ENCODE measurements around the gene NUPR1. TPM values are rescaled to one million over a fixed set of nuclear protein-coding genes. Genes with fewer than 3 reads are reported as not detected.

The NUPR1 gene
- 13.3 to 20.6 TPM (median 15.0 TPM) in 5 replicates for total RNA-seq (2022; extraction: Qiagen RNA extraction; ENCODE audit: low read depth)

GRCh38 chr16:28538733-28539596 is at the start of gene NUPR1:
TSS of gene NUPR1 (minus strand) at chr16:28538974. CDS start at chr16:28538907, 67 bp downstream.

GRCh38 chr16:28553776-28554633 is 15.2 kb upstream of the NUPR1 start, which contains the start of gene SGF29:
TSS of gene SGF29 (plus strand) at chr16:28553920. CDS start at chr16:28581070, 27,150 bp downstream.

GRCh38 chr16:28494121-28494851 is 44.5 kb downstream of the NUPR1 start, which contains the start of gene APOBR:
TSS of gene APOBR (plus strand) at chr16:28494643. CDS start at chr16:28494682, 39 bp downstream.

GRCh38 chr16:28491970-28492474 is 46.8 kb downstream of the NUPR1 start, which contains the start of gene CLN3:
TSS of gene CLN3 (minus strand) at chr16:28492074. CDS start at chr16:28491759, 315 bp downstream.

Other genes with a start within 250 kb of the NUPR1 start
- gene SBK1, start 246.4 kb downstream of the NUPR1 start, total RNA-seq (2022; extraction: Qiagen RNA extraction; ENCODE audit: low read depth) = 0.22 to 0.38 TPM (median 0.32 TPM) in 5 replicates
- gene NPIPB6, start 175.5 kb downstream of the NUPR1 start, total RNA-seq (2022; extraction: Qiagen RNA extraction; ENCODE audit: low read depth) = 1.3 to 3.3 TPM (median 2.1 TPM) in 5 replicates
- gene EIF3CL, start 135.1 kb downstream of the NUPR1 start, total RNA-seq (2022; extraction: Qiagen RNA extraction; ENCODE audit: low read depth) = 58.9 to 106 TPM (median 63.8 TPM) in 5 replicates
- 0.13 to 0.39 TPM (median 0.18 TPM) in 3 of 5 replicates, not detected in the others for gene NPIPB7, start 66.6 kb downstream of the NUPR1 start, total RNA-seq (2022; extraction: Qiagen RNA extraction; ENCODE audit: low read depth)
- gene CLN3, start 46.9 kb downstream of the NUPR1 start, total RNA-seq (2022; extraction: Qiagen RNA extraction; ENCODE audit: low read depth) = 23.1 to 38.3 TPM (median 29.5 TPM) in 5 replicates
- 0.03 to 0.07 TPM (median 0.03 TPM) in 3 of 5 replicates, not detected in the others for gene APOBR, start 44.3 kb downstream of the NUPR1 start, total RNA-seq (2022; extraction: Qiagen RNA extraction; ENCODE audit: low read depth)
- not detected in 5 replicates for gene IL27, start 32.1 kb downstream of the NUPR1 start, total RNA-seq (2022; extraction: Qiagen RNA extraction; ENCODE audit: low read depth)
- gene SGF29, start 14.9 kb upstream of the NUPR1 start, total RNA-seq (2022; extraction: Qiagen RNA extraction; ENCODE audit: low read depth) = 20.3 to 24.7 TPM (median 21.8 TPM) in 5 replicates
- gene SULT1A2, start 58.1 kb upstream of the NUPR1 start, total RNA-seq (2022; extraction: Qiagen RNA extraction; ENCODE audit: low read depth) = 0.07 TPM in 1 of 5 replicates, not detected in the others
- gene SULT1A1, start 71.1 kb upstream of the NUPR1 start, total RNA-seq (2022; extraction: Qiagen RNA extraction; ENCODE audit: low read depth) = 5.0 to 5.5 TPM (median 5.3 TPM) in 5 replicates
- 0.49 to 0.97 TPM in 2 of 5 replicates, not detected in the others for gene NPIPB8, start 99.1 kb upstream of the NUPR1 start, total RNA-seq (2022; extraction: Qiagen RNA extraction; ENCODE audit: low read depth)
- 207 to 397 TPM (median 358 TPM) in 5 replicates for gene EIF3C, start 172.5 kb upstream of the NUPR1 start, total RNA-seq (2022; extraction: Qiagen RNA extraction; ENCODE audit: low read depth)
- 1.2 to 3.0 TPM (median 1.7 TPM) in 5 replicates for gene NPIPB9, start 212.8 kb upstream of the NUPR1 start, total RNA-seq (2022; extraction: Qiagen RNA extraction; ENCODE audit: low read depth)